H7 (cell line): Measurements from ENCODE around the gene FOXR1. TPM values are rescaled to one million over a fixed set of nuclear protein-coding genes. Genes with fewer than 3 reads are reported as not detected.

Source experiments
- DNase-seq: peaks from one replicate; pipeline ENCODE4 v3.0.0; 2012
- H3K27me3 ChIP-seq: 2 replicates; pipeline ENCODE4 v1.6.0; 2011; ENCODE audit warnings: mild to moderate bottlenecking, low read length; ENCODE audit not compliant: control insufficient read depth, insufficient read depth
- H3K36me3 ChIP-seq: replicated peaks from 2 replicates; pipeline ENCODE4 v1.5.1; 2011; ENCODE audit warnings: low read length; ENCODE audit not compliant: control insufficient read depth, insufficient read depth
- H3K4me3 ChIP-seq: 2 replicates; pipeline ENCODE4 v1.5.1; 2011; ENCODE audit warnings: low read depth, mild to moderate bottlenecking, control low read depth, low read length, moderate library complexity; ENCODE audit not compliant: insufficient read depth
- total RNA-seq: library from RNA; depleted of rRNA; stranded (reverse); fragments of >200 nt; shearing (Covaris generic); gene quantifications from 2 replicates; pipeline ENCODE4 v1.2.3, GENCODE V29; 2014

Gene FOXR1
- total RNA-seq, 1 experiment from 2014 or later, result not detected

DNA sequence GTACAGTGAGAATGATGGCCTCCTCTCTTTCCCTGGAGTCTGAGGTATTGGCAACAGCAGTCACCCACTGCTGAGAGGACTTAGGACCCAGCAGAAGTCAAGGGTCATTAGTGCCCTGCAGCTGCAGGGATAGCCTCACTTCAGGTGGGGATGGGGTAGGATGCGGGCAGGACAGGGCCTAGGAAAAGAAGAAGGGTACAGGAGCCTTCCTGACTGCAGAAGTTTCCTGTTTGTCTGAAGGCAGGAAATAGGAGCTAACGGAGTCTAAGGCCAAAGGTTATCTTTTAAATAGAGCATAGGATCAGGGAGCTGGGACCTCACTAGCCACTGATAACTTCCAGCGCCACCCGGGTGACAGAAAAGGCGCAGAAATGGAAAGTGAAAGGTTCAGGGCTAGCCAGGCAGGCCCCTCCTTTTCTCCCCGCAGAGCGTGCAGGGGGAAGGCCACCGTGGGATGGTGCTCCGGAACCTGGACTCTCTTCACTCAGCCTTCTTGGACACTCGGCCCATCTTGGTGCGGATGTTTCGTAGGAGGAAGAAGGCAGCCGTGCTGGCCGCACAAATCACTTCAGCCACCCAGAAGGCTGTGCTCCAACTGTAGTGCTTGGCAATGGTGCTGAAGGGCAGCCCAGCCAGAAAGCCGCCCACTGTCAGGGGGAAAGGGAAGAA is 53.0 kb downstream of the FOXR1 start:
- Histone ChIP-seq H3K36me3 (peaks cover 61% of the 10 kb centered on the region), H3K27me3 (no peaks in the 10 kb centered on the region), H3K4me3 (no peak overlapping the region)
- peak; percentile 22 for DNase-seq

DNA sequence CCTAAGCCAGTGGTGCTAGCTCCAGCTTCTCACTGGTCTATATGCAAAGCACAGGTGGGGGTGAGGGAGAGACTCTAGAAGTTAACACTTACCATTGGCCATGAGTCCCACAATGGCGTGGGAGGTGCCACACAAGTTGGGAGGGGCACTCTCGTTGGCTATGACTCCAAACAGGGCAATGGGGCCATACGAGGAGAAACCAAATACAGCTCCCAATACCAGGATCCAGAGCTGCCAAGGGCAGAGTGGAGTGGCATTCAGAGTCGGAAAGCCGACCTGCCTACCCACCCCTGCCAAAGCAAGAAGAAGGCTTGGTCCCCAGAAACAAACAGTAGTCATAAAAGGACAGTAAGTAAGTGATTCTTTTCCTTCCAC is 53.5 kb downstream of the FOXR1 start:
- peak; percentile 26 for DNase-seq
- Histone ChIP-seq H3K4me3 (no peak overlapping the region), H3K27me3 (no peaks in the 10 kb centered on the region), H3K36me3 (peaks cover 59% of the 10 kb centered on the region)

DNA sequence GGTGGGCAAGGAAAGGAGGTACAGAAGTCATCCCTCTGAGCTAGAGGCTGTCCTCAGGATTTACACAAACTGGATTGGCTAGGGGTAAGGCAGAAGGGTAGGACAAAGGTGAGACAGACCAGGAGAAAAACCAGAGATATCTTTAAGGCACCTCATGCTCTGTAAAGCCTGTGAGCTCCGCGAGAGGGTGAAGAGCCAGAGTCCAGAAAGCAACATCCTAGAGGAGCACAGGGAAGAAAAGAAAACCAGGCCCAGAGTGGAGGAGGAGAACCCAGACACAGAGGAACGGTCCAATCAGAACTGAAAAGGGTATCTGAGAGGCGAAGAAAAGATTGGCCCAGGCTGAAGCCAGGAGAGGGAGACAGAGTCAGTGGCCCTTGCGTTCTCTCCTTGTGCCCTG is 54.0 kb downstream of the FOXR1 start:
- H3K27me3 ChIP-seq, result no peaks in the 10 kb centered on the region
- no peak for DNase-seq
- H3K36me3 ChIP-seq, result peaks cover 57% of the 10 kb centered on the region
- no peak overlapping the region for H3K4me3 ChIP-seq

DNA sequence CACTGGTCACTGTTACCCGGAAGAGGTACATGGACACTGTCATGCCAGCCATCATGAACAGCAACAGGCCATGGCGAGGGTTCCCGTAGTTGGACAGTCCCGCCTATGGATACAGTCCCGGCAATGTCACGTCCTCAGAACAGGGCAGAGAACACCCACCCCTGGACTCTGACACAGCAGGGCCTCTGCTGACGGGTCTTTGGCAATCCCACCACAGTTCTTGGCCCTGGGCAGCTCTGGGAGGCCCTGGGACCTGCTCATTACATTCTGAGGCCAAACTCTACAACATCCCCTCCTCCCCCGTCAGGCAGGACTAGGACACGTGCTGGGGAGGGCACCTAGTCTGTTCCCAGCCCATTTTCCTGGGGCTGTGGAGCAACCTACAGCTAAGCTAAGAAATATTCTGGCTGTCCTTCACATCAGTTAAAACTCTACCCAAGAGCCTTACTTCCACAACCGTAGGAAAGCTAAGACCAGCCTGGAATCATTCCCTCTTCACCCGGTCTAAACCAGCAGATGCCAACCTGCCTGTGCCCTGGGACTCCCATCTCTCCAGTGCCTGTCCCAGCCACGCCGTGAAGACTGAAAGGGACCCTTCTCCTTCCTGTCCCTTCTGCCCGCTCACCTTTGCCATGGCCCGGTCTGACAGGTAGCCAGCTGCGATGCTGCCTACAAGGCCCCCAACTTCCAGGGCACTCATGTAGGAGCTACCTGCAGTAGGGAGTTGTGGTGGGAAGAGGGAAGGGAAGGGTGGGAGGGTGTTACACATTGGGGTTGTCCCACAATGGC is 54.6 kb downstream of the FOXR1 start:
- no peak overlapping the region for H3K4me3 ChIP-seq
- peaks cover 56% of the 10 kb centered on the region for H3K36me3 ChIP-seq
- no peaks in the 10 kb centered on the region for H3K27me3 ChIP-seq
- peak; percentile 10 for DNase-seq

DNA sequence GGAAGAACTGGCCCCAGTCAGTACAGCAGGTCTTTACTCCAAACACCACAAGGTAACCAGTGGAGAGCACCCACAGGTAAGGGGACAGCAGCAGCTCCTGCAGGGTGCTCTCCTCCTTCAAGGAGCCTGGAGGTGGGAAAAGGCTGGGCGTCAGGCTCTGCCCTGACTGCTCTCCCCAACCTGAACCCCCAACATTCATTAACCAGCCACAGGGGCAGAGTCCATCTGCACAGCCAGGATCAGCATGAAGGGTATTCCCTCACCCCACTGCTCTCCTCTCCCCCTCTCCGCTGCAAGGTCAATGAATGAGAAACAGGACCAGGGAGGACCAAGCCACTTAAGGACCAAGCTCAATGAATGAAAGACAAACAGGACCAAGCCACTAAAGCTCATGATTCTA is 55.4 kb downstream of the FOXR1 start:
- Histone ChIP-seq H3K36me3 (peaks cover 53% of the 10 kb centered on the region), H3K4me3 (no peak overlapping the region), H3K27me3 (no peaks in the 10 kb centered on the region)
- DNase-seq, result peak; percentile 13

DNA sequence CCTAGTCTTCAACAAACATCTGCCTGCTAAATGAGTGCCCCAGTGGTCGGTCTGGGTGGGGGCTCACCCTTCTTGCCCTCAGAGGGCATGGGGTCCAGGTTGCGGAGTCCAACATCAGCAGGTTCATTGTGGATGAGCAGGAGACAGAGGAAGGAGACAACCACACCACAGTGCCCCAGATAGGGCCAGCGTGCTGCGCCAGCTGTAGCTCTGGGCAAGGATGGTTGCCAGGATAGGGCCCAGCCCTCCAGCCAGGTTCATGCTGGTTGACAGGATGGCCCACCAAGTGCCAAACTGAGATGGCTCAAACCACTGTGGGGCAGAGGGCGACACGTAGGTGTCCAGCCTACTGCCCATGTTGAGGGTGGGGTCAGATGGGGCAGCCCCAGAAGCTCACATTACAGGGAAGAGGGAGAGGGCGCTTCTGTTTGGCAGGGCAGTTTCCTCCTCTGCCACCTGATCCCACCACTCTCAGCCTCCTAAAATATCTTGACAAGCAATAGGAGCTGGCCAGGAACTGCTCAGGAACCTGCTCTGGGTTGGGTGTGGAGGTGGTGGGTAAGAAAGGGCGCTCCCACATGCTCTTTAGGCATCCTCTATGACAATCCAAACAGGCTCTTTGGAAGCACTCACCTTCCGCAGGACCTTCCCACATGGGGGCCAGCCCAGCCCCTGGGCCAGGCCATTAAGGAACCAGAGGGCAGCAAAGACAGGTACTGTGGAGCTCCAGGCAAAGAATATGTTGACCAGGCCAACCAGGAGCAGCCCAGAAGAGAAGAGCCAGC is 56.2 kb downstream of the FOXR1 start:
- no peaks in the 10 kb centered on the region for H3K27me3 ChIP-seq
- H3K4me3 ChIP-seq, result no peak overlapping the region
- no peak for DNase-seq
- H3K36me3 ChIP-seq, result peaks cover 52% of the 10 kb centered on the region

DNA sequence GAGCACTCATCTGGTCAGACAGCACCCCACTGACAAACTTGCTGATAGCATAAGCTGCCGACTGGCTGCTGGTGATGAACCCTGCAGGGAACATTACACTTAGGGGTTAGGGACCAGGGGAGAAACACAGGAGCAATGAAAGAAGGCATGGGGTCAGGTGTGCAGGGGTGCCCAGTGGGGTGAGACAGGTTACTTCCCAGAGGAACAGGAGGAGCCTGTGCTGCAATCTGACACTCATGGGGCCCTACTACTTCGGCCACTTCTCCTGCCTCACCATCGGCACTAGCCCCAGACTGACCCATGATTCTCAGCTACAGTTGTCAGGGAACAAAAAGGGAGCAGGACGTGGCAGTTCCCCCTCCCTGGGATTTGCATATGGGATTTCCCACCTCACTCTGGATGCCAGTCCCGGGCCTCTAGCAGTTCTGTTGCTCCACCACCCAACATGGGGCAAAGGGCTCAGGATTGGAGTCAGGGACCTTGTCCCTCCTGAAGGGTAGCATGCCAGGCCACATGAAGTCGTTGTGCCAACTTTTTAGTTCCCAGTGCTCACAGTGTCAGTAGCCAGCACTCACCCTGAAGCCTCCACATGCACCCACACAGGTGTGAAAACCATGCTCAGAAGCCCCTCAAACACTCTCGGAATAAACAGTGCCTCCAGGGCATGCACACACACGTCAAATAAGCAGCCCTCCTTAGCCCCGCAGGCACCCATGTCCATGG is 56.9 kb downstream of the FOXR1 start:
- H3K27me3 ChIP-seq, result no peaks in the 10 kb centered on the region
- H3K4me3 ChIP-seq, result no peak overlapping the region; the same call in 1 of the 2 replicates
- peak; percentile 17 for DNase-seq
- peaks cover 46% of the 10 kb centered on the region for H3K36me3 ChIP-seq

DNA sequence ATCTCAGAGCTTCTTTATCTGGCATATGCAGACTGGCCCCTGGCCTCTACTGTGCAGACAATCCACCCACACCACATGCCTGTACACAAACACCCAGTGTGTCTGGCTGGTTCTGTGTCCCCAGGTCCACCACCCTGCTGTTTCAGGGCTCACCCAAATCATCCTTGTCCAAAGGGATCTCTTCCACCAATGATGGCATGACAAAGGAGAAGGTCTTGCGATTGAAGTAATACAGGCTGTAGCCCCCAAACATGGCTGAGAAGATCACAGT is 57.4 kb downstream of the FOXR1 start:
- Histone ChIP-seq H3K4me3 (peak overlapping the region; percentile 96; the same call in 1 of the 2 replicates), H3K36me3 (peaks cover 41% of the 10 kb centered on the region), H3K27me3 (no peaks in the 10 kb centered on the region)
- no peak for DNase-seq

DNA sequence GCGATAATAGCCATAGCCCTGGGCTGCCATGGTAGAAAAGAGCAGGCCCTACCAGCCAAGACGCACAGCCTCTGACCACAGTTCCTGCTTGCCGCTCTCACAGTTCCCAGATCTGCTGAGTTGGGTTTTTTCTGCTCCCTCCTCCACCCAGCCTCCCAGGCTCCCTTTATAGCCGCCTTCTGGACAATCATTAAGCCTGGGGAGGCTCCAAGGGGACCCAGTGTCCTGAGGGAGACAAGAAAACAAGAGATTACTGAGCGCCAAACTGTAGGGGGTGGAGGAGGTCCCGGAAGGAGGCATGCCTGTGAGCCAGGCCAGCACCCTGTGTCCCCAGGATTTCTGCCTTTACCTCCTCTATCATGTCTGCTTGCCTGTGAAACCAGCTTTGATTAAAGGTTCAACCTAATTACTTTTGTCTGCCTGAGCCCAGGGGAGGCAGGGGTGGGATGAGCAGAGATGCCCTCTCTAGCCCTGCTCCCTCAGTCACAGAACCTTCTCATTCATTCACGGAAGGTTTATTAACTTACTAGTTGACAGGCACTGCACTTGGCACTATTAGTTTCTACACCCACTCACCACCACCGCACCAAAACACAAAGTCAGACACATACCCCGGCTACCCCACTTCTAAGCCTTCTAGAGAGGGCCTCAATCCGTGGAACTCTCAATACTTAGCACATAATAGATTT is 57.9 kb downstream of the FOXR1 start:
- Histone ChIP-seq H3K4me3 (peak overlapping the region; percentile 96), H3K36me3 (peaks cover 39% of the 10 kb centered on the region), H3K27me3 (no peaks in the 10 kb centered on the region)
- peak; percentile 52 for DNase-seq

DNA sequence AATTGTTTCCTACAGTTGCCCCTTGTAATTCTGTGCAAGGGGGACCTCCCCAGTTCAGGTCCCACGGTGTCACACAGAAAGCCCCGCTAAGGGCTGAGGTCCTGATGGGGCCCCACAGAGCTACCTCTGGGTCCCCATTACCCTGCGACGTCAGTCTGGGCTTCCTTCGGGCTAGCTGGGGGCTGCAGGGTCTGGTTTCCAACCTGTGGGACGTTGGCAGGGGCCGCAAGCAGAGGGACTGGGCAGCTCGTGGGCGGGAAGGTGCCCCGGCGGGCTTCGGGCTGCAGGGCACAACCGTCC is 58.4 kb downstream of the FOXR1 start:
- H3K27me3 ChIP-seq, result no peaks in the 10 kb centered on the region

DNA sequence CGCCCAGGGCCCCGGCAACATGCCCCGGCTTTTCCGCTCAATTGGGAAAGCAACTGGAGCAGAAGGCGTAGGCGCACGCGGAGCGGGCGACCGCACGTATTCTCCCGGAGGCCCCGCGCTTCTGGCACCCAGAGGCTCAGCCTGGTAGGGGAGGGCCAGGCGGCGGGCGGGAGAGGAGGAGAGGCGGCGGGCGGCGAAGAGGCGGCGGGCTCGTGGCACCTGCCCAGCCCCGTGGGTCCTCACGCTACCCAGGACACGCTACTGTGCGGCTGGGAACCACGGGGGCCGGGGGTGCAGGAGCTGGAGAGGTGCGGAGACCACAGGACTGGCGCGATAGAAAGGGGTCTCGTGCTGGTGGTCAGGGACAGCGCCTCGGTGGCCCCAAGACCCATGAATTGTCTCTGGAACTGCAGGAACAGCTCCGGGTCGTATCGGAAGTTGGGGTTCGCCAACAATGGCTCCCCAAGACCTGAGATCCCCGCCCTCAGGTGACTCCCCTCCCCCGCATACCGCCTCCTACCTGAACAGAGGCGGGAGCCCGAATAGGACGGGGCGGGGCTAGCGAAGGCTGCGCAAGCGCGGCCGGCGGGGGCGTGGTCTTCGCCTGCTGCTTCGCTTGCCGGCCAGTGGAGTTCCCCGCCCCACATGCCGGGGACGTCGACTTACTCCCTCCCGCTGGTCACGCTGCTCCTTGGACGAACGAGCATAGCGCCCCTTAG is 58.9 kb downstream of the FOXR1 start, which contains the start of gene SLC37A4:
Gene SLC37A4 (minus strand): TSS at position 549 of the 719 bp plus-strand sequence.
- Histone ChIP-seq H3K27me3 (no peaks in the 10 kb centered on the region), H3K36me3 (peaks cover 31% of the 10 kb centered on the region), H3K4me3 (peak within 1 kb of the TSS; percentile 96)
- DNase-seq, result peak; percentile 99

More for the DNA sequence above, 58.4 kb downstream of the FOXR1 start:
- DNase-seq, result no peak
- Histone ChIP-seq H3K4me3 (peak overlapping the region; percentile 96), H3K36me3 (peaks cover 35% of the 10 kb centered on the region)
